Activated CD4-positive, alpha-beta T cell treated with anti-CD3 and anti-CD28 coated beads for 4 hours (primary cell): Measurements from ENCODE around the gene HINT1.
"Not testable (repeated sequence)": the region's sequence is repeated elsewhere in the genome, so short reads cannot be mapped to it uniquely, and the experiment has no call there.

Source experiments
- DNase-seq, 2 donors: peaks; one replicate each; pipeline ENCODE4 v3.0.0-alpha.2; 2020

HINT1 gene

GRCh38 chr5:131170540-131171275, 5.7 kb upstream of the HINT1 start, which contains the start of gene LYRM7:
Gene LYRM7 (plus strand): TSS chr5:131170944. CDS start chr5:131171021, 77 bp downstream.
- peak; percentile 94 for DNase-seq

GRCh38 chr5:131169810-131170539, 4.9 kb upstream of the HINT1 start:
- DNase-seq, result no peak

- no peak for DNase-seq
These were observed 2.6 kb upstream of the HINT1 start for GRCh38 chr5:131167615-131168014.

GRCh38 chr5:131164191-131165118, 601 bp downstream of the HINT1 start:
- DNase-seq, result peak; percentile 73 to 75

GRCh38 chr5:131163276-131164119, 1.6 kb downstream of the HINT1 start:
- no peak for DNase-seq

GRCh38 chr5:131160134-131160533, 4.9 kb downstream of the HINT1 start:
- no peak for DNase-seq

GRCh38 chr5:131156957-131157356, 8.1 kb downstream of the HINT1 start:
- DNase-seq, result no peak

- no peak for DNase-seq
These were observed 8.7 kb downstream of the HINT1 start for GRCh38 chr5:131156385-131156784.

GRCh38 chr5:131151216-131151615, 13.8 kb downstream of the HINT1 start:
- no peak for DNase-seq

- no peak for DNase-seq
These were observed 14.6 kb downstream of the HINT1 start for GRCh38 chr5:131150408-131150807.

- DNase-seq, result no peak
These were observed 16.2 kb downstream of the HINT1 start for GRCh38 chr5:131148835-131149234.

GRCh38 chr5:131147258-131147657, 17.8 kb downstream of the HINT1 start:
- no peak for DNase-seq

- DNase-seq, result no peak
These were observed 22.0 kb downstream of the HINT1 start for GRCh38 chr5:131142970-131143617.

GRCh38 chr5:131139321-131139720, 25.7 kb downstream of the HINT1 start:
- DNase-seq, result no peak

GRCh38 chr5:131138406-131138805, 26.6 kb downstream of the HINT1 start:
- DNase-seq, result not testable (repeated sequence)

GRCh38 chr5:131133091-131133490, 32.0 kb downstream of the HINT1 start:
- DNase-seq, result not testable (repeated sequence)

- no peak for DNase-seq
These were observed 35.8 kb downstream of the HINT1 start for GRCh38 chr5:131129306-131129705.

- not testable (repeated sequence) for DNase-seq
These were observed 37.8 kb downstream of the HINT1 start for GRCh38 chr5:131127244-131127643.

- DNase-seq, result no peak
These were observed 50.3 kb downstream of the HINT1 start for GRCh38 chr5:131114754-131115153.

- DNase-seq, result no peak
These were observed 52.6 kb downstream of the HINT1 start for GRCh38 chr5:131112424-131112823.

GRCh38 chr5:131110256-131110594, 54.8 kb downstream of the HINT1 start:
- DNase-seq, result no peak
